Measurements from ENCODE around the gene GALE.

- TF ChIP-seq CTCF (conservative IDR thresholded peaks at IDR 0.05; ENCODE audit: low read length) (no peak), EZH2phosphoT487 (IDR thresholded peaks at IDR 0.05; ENCODE audit: borderline replicate concordance) (no peak)
These were observed 20.7 kb downstream of the GALE start for GRCh38 chr1:23779826-23780371.

Measured in Loucy (cell line).